Tibial nerve (tissue), 4 donors: Measurements from ENCODE around the gene CLCN1. TPM values are rescaled to one million over a fixed set of nuclear protein-coding genes. Genes with fewer than 3 reads are reported as not detected.

ENCODE experiments used
- DNase-seq, 2 donors: peaks; one replicate each; pipeline ENCODE4 v3.0.0-alpha.2; 2019; ENCODE audit warnings: low spot score in 2 of 2
- H3K27ac ChIP-seq, 4 donors: fragments of 200-600 bp; sonication (generic) in 3 of 4; one replicate each; pipeline ENCODE4 v1.5.1; 2017 to 2019; ENCODE audit warnings: mild to moderate bottlenecking in 1 of 4
- H3K27me3 ChIP-seq, 2 donors: fragments of 200-600 bp; sonication (generic) in 1 of 2; one replicate each; pipeline versions ENCODE4 v1.5.1 to v1.6.0; 2017 to 2019
- H3K36me3 ChIP-seq, 3 donors: fragments of 200-600 bp; sonication (generic); one replicate each; pipeline ENCODE4 v1.5.1; 2018 to 2019
- H3K4me1 ChIP-seq, 4 donors: fragments of 200-600 bp; sonication (generic) in 3 of 4; one replicate each; pipeline ENCODE4 v1.5.1; 2017 to 2019
- H3K4me3 ChIP-seq, 4 donors: fragments of 200-600 bp; sonication (generic) in 3 of 4; one replicate each; pipeline ENCODE4 v1.5.1; 2017 to 2019; ENCODE audit warnings: mild to moderate bottlenecking in 1 of 4, moderate library complexity in 1 of 4
- H3K9me3 ChIP-seq, 4 donors: fragments of 200-600 bp; sonication (generic) in 3 of 4; one replicate each; pipeline ENCODE4 v1.5.1; 2017 to 2019
- EP300 ChIP-seq, 2 donors: sonication (generic); formaldehyde crosslinking; IDR thresholded peaks; one replicate each; pipeline ENCODE4 v1.6.1; 2017; ENCODE audit warnings: antibody characterized with exemption in 2 of 2, mild to moderate bottlenecking in 1 of 2
- POLR2A ChIP-seq, 2 donors: fragments of 450-650 bp; IDR thresholded peaks; one replicate each; pipeline ENCODE4 v1.6.1; 2017; ENCODE audit warnings: antibody characterized with exemption in 2 of 2, mild to moderate bottlenecking in 2 of 2, moderate library complexity in 2 of 2
- WGBS, 2 donors: methylation state at CpG; one replicate each; pipeline ENCODE4 v1.1.5; 2018; 5-methylcytosine and 5-hydroxymethylcytosine counted together
- total RNA-seq, 4 donors: library from RNA; depleted of rRNA; stranded (reverse); fragments of >200 nt; gene quantifications; one replicate each; pipeline ENCODE4 v1.1.0, GENCODE V29; 2016
- TF ChIP-seq, protein P1 (sequence below), 5 experiments: fragments of 200-600 bp in 3 of 5; fragments of 450-650 bp in 2 of 5; sonication (generic) in 3 of 5; IDR thresholded peaks; one replicate each; pipeline ENCODE4 v1.5.1; 2016 to 2019; ENCODE audit warnings: antibody characterized with exemption in 5 of 5, mild to moderate bottlenecking in 3 of 5, moderate library complexity in 2 of 5

The CLCN1 gene
- total RNA-seq, 4 donors from 2014 or later = not detected

DNA sequence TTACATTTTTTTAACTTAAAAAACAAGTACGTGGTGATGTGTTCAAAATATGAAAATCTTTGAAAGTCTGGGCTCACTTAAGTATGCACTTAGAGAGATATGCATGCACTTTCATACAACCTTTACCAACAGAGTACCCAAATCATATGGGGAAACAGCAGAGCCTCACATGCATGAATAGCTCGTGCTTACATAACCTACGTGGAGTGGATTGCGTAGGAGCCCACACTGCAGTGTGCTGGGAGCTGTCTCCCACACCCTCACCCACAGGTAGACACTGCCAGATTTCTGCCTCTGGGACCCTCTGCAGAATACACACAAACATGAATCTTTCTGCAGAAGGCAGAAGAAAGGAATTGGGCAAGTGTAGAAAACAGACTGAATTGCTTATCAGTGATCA, 581 bp downstream of the CLCN1 start:
- no peak overlapping the region for H3K27ac ChIP-seq
- no peaks in the 10 kb centered on the region for H3K36me3 ChIP-seq
- 69 to 79% methylated on average over 4 of the region's 4 CpGs for WGBS, 2 donors
- H3K4me1 ChIP-seq = peaks cover 0 to 10% (median 0%) of the 10 kb centered on the region in 4 donors
- no peak for DNase-seq
- no peaks in the 10 kb centered on the region for H3K9me3 ChIP-seq
- H3K27me3 ChIP-seq = no peaks in the 10 kb centered on the region
- no peak overlapping the region for H3K4me3 ChIP-seq
- TF ChIP-seq POLR2A (IDR thresholded peaks at IDR 0.05) (no peak), EP300 (IDR thresholded peaks at IDR 0.05) (no peak)
- TF ChIP-seq, protein P1, sequence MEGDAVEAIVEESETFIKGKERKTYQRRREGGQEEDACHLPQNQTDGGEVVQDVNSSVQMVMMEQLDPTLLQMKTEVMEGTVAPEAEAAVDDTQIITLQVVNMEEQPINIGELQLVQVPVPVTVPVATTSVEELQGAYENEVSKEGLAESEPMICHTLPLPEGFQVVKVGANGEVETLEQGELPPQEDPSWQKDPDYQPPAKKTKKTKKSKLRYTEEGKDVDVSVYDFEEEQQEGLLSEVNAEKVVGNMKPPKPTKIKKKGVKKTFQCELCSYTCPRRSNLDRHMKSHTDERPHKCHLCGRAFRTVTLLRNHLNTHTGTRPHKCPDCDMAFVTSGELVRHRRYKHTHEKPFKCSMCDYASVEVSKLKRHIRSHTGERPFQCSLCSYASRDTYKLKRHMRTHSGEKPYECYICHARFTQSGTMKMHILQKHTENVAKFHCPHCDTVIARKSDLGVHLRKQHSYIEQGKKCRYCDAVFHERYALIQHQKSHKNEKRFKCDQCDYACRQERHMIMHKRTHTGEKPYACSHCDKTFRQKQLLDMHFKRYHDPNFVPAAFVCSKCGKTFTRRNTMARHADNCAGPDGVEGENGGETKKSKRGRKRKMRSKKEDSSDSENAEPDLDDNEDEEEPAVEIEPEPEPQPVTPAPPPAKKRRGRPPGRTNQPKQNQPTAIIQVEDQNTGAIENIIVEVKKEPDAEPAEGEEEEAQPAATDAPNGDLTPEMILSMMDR (IDR thresholded peaks at IDR 0.05) = no peak

DNA sequence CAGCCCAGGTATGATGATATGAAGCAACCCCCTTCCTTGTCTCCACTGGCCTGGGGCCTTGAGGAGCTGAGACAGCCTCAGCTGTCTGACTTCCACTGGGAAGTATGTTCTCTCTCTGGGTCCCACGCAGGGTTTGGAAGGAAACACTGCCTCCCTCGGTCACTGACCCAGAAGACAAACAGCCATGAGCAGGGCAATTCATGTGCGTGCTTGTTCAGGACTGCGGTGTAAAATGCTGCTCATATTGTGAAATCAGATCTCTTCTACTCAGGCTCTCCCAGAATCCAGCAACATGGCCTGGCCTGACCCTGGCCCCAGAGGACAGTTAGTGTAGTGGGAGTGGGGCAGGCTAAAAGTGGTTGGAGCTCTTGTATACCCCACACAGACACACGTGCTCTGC, 2.8 kb downstream of the CLCN1 start:
- Histone ChIP-seq H3K27ac (peak overlapping the region in 1 of 4 donors; percentile 32), H3K4me1 (peaks cover 0 to 21% (median 0%) of the 10 kb centered on the region in 4 donors), H3K36me3 (no peaks in the 10 kb centered on the region), H3K4me3 (no peak overlapping the region), H3K9me3 (no peaks in the 10 kb centered on the region), H3K27me3 (no peaks in the 10 kb centered on the region)
- 16 to 28% methylated on average over 5 of the region's 5 CpGs for WGBS, 2 donors
- DNase-seq = peak in 1 of 2 donors; percentile 21
- TF ChIP-seq EP300 (IDR thresholded peaks at IDR 0.05) (peak in 1 of 2 donors; percentile 46), POLR2A (IDR thresholded peaks at IDR 0.05) (no peak)
- TF ChIP-seq, protein P1 (IDR thresholded peaks at IDR 0.05) = no peak

DNA sequence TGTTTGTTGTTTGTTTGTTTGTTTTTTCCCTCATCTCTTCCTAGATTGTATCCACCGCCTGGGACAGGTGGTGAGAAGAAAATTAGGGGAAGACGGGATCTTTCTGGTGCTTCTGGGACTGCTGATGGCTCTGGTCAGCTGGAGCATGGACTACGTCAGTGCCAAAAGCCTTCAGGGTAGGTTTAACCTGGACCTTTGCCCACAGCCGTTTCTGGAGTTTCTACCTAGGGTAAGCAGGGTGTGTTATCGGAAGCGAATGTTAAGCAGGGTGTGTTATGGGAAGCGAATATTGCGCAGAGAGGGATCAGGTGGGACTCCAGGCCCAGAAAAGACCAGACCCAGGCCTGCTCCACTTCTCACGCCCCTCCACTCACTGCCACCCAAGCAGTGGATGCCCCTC, 4.7 kb downstream of the CLCN1 start:
- Histone ChIP-seq H3K4me1 (peaks cover 0 to 24% (median 0%) of the 10 kb centered on the region in 4 donors), H3K36me3 (no peaks in the 10 kb centered on the region), H3K27ac (no peak overlapping the region), H3K4me3 (no peak overlapping the region), H3K9me3 (no peaks in the 10 kb centered on the region), H3K27me3 (no peaks in the 10 kb centered on the region)
- TF ChIP-seq POLR2A (IDR thresholded peaks at IDR 0.05) = no peak
- TF ChIP-seq, protein P1 (IDR thresholded peaks at IDR 0.05) = no peak
- TF ChIP-seq EP300 (IDR thresholded peaks at IDR 0.05) = no peak
- no peak for DNase-seq
- 68 to 69% methylated on average over 9 of the region's 9 CpGs for WGBS, 2 donors

DNA sequence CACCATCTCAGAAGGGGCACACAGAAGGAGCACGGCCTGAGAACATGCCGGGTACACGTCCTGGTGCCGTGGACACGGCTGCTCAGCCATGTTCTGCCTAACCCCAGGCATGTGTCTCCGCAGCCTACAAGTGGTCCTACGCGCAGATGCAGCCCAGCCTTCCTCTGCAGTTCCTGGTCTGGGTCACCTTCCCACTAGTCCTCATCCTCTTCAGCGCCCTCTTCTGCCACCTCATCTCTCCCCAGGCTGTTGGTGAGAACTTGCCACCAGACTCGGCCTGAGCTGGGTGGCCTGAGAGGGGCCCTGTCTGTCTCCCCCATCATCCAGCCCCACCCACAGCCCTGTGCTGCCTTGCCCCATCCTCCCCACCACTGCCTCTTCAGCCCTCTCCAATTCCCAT, 5.3 kb downstream of the CLCN1 start:
- Histone ChIP-seq H3K4me3 (no peak overlapping the region), H3K9me3 (no peaks in the 10 kb centered on the region), H3K27ac (no peak overlapping the region), H3K36me3 (no peaks in the 10 kb centered on the region), H3K27me3 (no peaks in the 10 kb centered on the region), H3K4me1 (peaks cover 0 to 24% (median 0%) of the 10 kb centered on the region in 4 donors)
- no peak for DNase-seq
- TF ChIP-seq, protein P1 (IDR thresholded peaks at IDR 0.05) = no peak
- TF ChIP-seq POLR2A (IDR thresholded peaks at IDR 0.05) (no peak), EP300 (IDR thresholded peaks at IDR 0.05) (no peak)
- 93% methylated on average over 10 of the region's 10 CpGs for WGBS, 2 donors

DNA sequence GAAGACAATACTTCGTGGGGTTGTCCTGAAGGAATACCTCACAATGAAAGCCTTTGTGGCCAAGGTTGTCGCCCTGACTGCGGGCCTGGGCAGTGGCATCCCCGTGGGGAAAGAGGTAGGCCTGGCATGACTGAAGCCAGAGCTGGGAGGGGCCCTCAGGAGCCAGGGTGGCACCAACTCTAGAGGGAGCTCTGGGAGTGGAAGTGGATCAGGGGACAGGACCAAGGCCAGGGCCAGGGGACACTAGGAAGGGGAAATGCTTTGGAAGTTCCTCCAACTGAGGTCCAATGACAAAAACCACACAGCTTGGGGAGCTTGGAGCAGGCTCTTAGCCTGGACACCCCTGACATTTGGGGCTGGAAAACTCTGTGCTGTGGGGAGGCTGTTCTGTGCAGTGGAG, 5.8 kb downstream of the CLCN1 start:
- H3K9me3 ChIP-seq = no peaks in the 10 kb centered on the region
- peaks cover 0 to 24% (median 0%) of the 10 kb centered on the region in 4 donors for H3K4me1 ChIP-seq
- 72 to 76% methylated on average over 4 of the region's 4 CpGs for WGBS, 2 donors
- no peaks in the 10 kb centered on the region for H3K27me3 ChIP-seq
- H3K4me3 ChIP-seq = no peak overlapping the region
- H3K27ac ChIP-seq = no peak overlapping the region
- no peaks in the 10 kb centered on the region for H3K36me3 ChIP-seq
- TF ChIP-seq, protein P1 (IDR thresholded peaks at IDR 0.05) = peak in 1 of 5 experiments; percentile 17
- no peak for TF ChIP-seq POLR2A (IDR thresholded peaks at IDR 0.05)
- no peak for DNase-seq
